Measurements from ENCODE around the gene INHBA.

- TF ChIP-seq CTCF (conservative IDR thresholded peaks at IDR 0.05) (no peak), ZFX (IDR thresholded peaks at IDR 0.05) (no peak)
These were observed 45.1 kb upstream of the INHBA start for GRCh38 chr7:41747961-41748360.

Data from C4-2B (cell line).